ENCODE data around the gene RPS15.

Gene RPS15

GRCh38 chr19:1440418-1440801, 2.2 kb downstream of the RPS15 start:
- ChIA-PET POLR2A (ENCODE audit: low non-redundant PET) (interaction anchor here (0.5 kb wide), 1 partner anchor 831 kb away, joined by 3 read pairs; no protein-coding TSS in a partner anchor), CTCF (interaction anchor here (0.5 kb wide), 1 partner anchor 91 kb away, joined by 3 read pairs; no protein-coding TSS in a partner anchor)
- no peak for TF ChIP-seq CTCF (conservative IDR thresholded peaks at IDR 0.05; ENCODE audit: low read depth)
- DNase-seq (ENCODE audit: low spot score) = no peak
- H3K27ac ChIP-seq = peak overlapping the region; percentile 82

- peak overlapping the region; percentile 82 for H3K27ac ChIP-seq
- no peak for DNase-seq (ENCODE audit: low spot score)
- CTCF ChIA-PET = no interaction called here
- POLR2A ChIA-PET (ENCODE audit: low non-redundant PET) = no interaction called here
- TF ChIP-seq CTCF (conservative IDR thresholded peaks at IDR 0.05; ENCODE audit: low read depth) = no peak
These were observed 2.8 kb downstream of the RPS15 start for GRCh38 chr19:1441022-1441426.

- ChIA-PET POLR2A (ENCODE audit: low non-redundant PET) (no interaction called here), CTCF (no interaction called here)
- no peak for TF ChIP-seq CTCF (conservative IDR thresholded peaks at IDR 0.05; ENCODE audit: low read depth)
- peak overlapping the region; percentile 82 for H3K27ac ChIP-seq
- DNase-seq (ENCODE audit: low spot score) = no peak
These were observed 3.7 kb downstream of the RPS15 start for GRCh38 chr19:1441677-1442438.

GRCh38 chr19:1445185-1445931, 7.2 kb downstream of the RPS15 start:
- H3K27ac ChIP-seq = peak overlapping the region; percentile 82
- POLR2A ChIA-PET (ENCODE audit: low non-redundant PET) = no interaction called here
- CTCF ChIA-PET = interaction anchor here (0.6 to 1.9 kb wide), 12 partner anchors 8 to 1353 kb away, joined by 3 to 11 read pairs (median 4); no protein-coding TSS in a partner anchor
- DNase-seq (ENCODE audit: low spot score) = peak; percentile 71
- peak; percentile 98 for TF ChIP-seq CTCF (conservative IDR thresholded peaks at IDR 0.05; ENCODE audit: low read depth)

DNA sequence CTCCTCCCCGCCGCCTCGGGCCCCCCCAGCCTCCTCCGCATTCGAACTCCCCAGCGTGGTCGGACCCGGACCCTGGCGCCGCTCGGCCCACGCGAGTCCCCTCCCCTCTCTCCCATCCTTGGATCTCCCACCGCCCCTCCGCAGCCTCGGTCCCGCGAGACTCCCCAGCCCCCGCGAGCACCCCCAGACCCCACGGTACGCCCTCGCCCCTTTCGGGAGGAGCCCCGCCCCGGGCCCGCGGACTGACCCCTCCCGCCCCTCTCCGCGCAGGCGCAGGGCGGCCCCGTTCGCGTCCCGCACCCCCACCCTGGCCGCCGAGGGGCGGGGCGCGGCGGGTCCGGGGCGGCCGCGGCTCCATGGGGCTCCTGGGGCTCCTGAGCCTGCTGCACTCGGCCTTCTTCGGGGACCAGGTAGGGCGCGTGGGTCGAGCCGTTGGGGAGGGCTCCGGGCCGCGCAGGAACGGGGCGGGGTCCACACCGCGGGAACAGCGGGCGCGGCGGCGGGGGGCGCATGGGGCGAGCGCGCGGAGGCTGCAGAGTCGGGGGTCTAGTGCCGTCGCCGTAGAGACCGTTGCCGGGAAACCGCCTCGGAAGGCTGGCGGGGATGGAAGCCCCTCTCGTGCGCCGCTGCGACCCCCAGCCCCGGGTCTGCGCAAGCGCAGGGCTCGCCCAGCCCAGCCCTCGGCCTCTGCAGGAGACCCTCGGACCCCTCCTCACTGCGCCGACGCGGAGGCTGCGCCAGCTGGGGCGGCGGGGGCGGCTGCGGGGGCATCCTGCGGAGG, 7.9 kb downstream of the RPS15 start:
- ChIA-PET CTCF (interaction anchor here (0.6 to 1.9 kb wide), 8 partner anchors 7 to 61 kb away, joined by 3 to 11 read pairs (median 4); no protein-coding TSS in a partner anchor), POLR2A (ENCODE audit: low non-redundant PET) (no interaction called here)
- peak; percentile 47 for DNase-seq (ENCODE audit: low spot score)
- no peak for TF ChIP-seq CTCF (conservative IDR thresholded peaks at IDR 0.05; ENCODE audit: low read depth)
- H3K27ac ChIP-seq = no peak overlapping the region

Measured in RWPE1 (cell line).